ENCODE measurements around the gene TAS2R46.
"Not testable (repeated sequence)": the region's sequence is repeated elsewhere in the genome, so short reads cannot be mapped to it uniquely, and the experiment has no call there.

The TAS2R46 gene

GRCh38 chr12:11039171-11039570, 22.9 kb downstream of the TAS2R46 start:
- no peak for DNase-seq (ENCODE audit: low spot score)

GRCh38 chr12:11033959-11034358, 28.1 kb downstream of the TAS2R46 start:
- not testable (repeated sequence) for DNase-seq (ENCODE audit: low spot score)

GRCh38 chr12:11031307-11031706, 30.8 kb downstream of the TAS2R46 start, which contains the start of gene TAS2R31:
TAS2R31 (minus strand) TSS chr12:11031407; CDS start chr12:11031335, 72 bp downstream.
- no peak for DNase-seq (ENCODE audit: low spot score)

GRCh38 chr12:11026118-11026517, 36.0 kb downstream of the TAS2R46 start:
- no peak for DNase-seq (ENCODE audit: low spot score)

GRCh38 chr12:11023387-11023786, 38.7 kb downstream of the TAS2R46 start:
- no peak for DNase-seq (ENCODE audit: low spot score)

- no peak for DNase-seq (ENCODE audit: low spot score)
Measured at GRCh38 chr12:11022520-11022919, 39.6 kb downstream of the TAS2R46 start, which contains the start of gene TAS2R19. TAS2R19 (minus strand) TSS chr12:11022620; CDS start chr12:11022571, 49 bp downstream.

- DNase-seq (ENCODE audit: low spot score) = no peak
Measured at GRCh38 chr12:11016937-11017336, 45.2 kb downstream of the TAS2R46 start.

- DNase-seq (ENCODE audit: low spot score) = no peak
Measured at GRCh38 chr12:11015775-11016430, 46.2 kb downstream of the TAS2R46 start.

- DNase-seq (ENCODE audit: low spot score) = no peak
Measured at GRCh38 chr12:11014234-11014633, 47.9 kb downstream of the TAS2R46 start.
